GM10248 (cell line): ENCODE data around the gene MET.

Experiments
- CTCF ChIA-PET: fragments of 300-600 bp; sonication (Branson Sonifier 250); formaldehyde crosslinking; extraction: SDS; loops from one replicate; lab custom pipeline; 2021; ENCODE audit warnings: antibody characterized with exemption; lab: Yijun Ruan, JAX
- POLR2A ChIA-PET: fragments of 350-650 bp; sonication (Branson Sonifier 250); formaldehyde crosslinking; extraction: SDS; loops from one replicate; lab custom pipeline; 2020; ENCODE audit warnings: antibody characterized with exemption; lab: Yijun Ruan, JAX
- DNase-seq: peaks from one replicate; pipeline ENCODE4 v3.0.0; 2012; ENCODE audit errors: extremely low spot score
- CTCF ChIP-seq: IDR thresholded peaks from 2 replicates; pipeline ENCODE4 v1.5.1; 2012; ENCODE audit warnings: mild to moderate bottlenecking, low read depth; ENCODE audit errors: extremely low read depth, missing control alignments, control extremely low read depth

Gene MET

GRCh38 chr7:116692401-116693308 is 20.7 kb downstream of the MET start:
- CTCF ChIA-PET, result no interaction called here
- no peak for TF ChIP-seq CTCF
- DNase-seq, result no peak
- POLR2A ChIA-PET, result no interaction called here

- no peak for TF ChIP-seq CTCF
- POLR2A ChIA-PET, result no interaction called here
- CTCF ChIA-PET, result no interaction called here
- DNase-seq, result no peak
Observed at GRCh38 chr7:116696707-116697106, 24.7 kb downstream of the MET start.

- CTCF ChIA-PET, result no interaction called here
- DNase-seq, result no peak
- POLR2A ChIA-PET, result no interaction called here
- no peak for TF ChIP-seq CTCF
Observed at GRCh38 chr7:116697152-116697551, 25.2 kb downstream of the MET start.

GRCh38 chr7:116697761-116698160 is 25.8 kb downstream of the MET start:
- POLR2A ChIA-PET, result no interaction called here
- DNase-seq, result no peak
- no peak for TF ChIP-seq CTCF
- CTCF ChIA-PET, result no interaction called here

- POLR2A ChIA-PET, result no interaction called here
- no peak for TF ChIP-seq CTCF
- DNase-seq, result no peak
- CTCF ChIA-PET, result interaction anchor here (1.3 kb wide), 1 partner anchor 14 kb away, joined by 4 read pairs; no protein-coding TSS in a partner anchor
Observed at GRCh38 chr7:116698396-116698795, 26.4 kb downstream of the MET start.

GRCh38 chr7:116698930-116699721 is 27.1 kb downstream of the MET start:
- ChIA-PET CTCF (interaction anchor here (1.3 kb wide), 1 partner anchor 15 kb away, joined by 4 read pairs; no protein-coding TSS in a partner anchor), POLR2A (no interaction called here)
- no peak for TF ChIP-seq CTCF
- DNase-seq, result no peak
